ENCODE data around the gene LARGE1. TPM values are rescaled to one million over a fixed set of nuclear protein-coding genes. Genes with fewer than 3 reads are reported as not detected.

LARGE1 gene
- total and polyA plus RNA-seq, 5 donors from 2014 or later = not detected

DNA sequence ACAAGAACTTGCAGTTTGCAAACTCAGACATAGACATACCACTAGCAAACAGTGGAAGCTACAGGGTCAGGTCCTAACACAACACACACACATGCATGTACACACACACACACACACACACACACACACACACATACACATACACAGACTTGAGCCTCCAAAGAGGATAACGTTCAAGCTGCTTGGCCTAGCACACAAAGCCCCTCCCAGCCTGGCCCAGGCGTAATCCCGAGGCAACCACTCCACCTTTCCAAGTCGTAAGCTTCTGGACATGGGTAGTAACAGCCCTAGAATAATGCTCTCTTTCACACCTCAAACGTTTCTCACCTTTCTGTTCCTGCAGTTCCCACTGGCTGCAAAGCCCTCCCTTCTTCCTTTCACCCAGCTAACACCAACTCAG is 88.6 kb downstream of the LARGE1 start:
- Mint-ChIP-seq H3K4me3 (no peak overlapping the region), H3K27me3 (no peaks in the 10 kb centered on the region), H3K27ac (no peak overlapping the region), H3K9me3 (peaks cover 0 to 3% (median 0%) of the 10 kb centered on the region in 7 donors), H3K4me1 (no peaks in the 10 kb centered on the region), H3K36me3 (no peaks in the 10 kb centered on the region)
- DNase-seq (no peak), ATAC-seq (ENCODE audit: low read depth in 2 of 2) (no peak)
- Histone ChIP-seq H3K9me3 (ENCODE audit: control insufficient read depth in 2 of 2, low read length in 2 of 2) (no peaks in the 10 kb centered on the region), H3K4me1 (ENCODE audit: control insufficient read depth, insufficient read depth, low read length, poor library complexity, severe bottlenecking) (no peaks in the 10 kb centered on the region), H3K27me3 (ENCODE audit: control insufficient read depth, insufficient read depth, low read length) (no peaks in the 10 kb centered on the region), H3K4me3 (ENCODE audit: low read depth, low read length) (no peak overlapping the region), H3K27ac (ENCODE audit: insufficient read depth, low read length, poor library complexity, severe bottlenecking) (no peak overlapping the region), H3K36me3 (ENCODE audit: control insufficient read depth, insufficient read depth, low read length) (no peaks in the 10 kb centered on the region)

DNA sequence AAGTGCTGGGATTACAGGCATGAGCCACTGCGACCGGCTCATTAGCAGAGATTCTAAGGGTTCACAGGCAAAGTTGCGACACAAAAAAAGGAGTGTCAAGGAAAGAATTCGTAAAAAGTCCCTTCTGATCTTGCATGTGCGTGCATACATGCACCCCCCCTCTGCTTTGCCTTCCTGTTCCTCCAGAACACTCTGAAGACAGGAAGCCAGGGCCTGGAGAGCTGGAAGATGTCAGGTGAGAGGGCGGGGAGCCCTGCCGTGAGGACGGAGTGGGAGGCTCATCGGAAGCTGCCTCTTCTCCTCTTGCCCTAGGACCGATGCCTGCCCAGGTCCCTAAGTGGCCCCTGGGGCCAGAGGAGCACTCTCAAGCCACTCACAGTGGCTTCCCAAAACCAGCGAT is 89.1 kb downstream of the LARGE1 start:
- peaks cover 0 to 3% (median 0%) of the 10 kb centered on the region in 7 donors for H3K9me3 Mint-ChIP-seq
- Histone ChIP-seq H3K27me3 (ENCODE audit: control insufficient read depth, insufficient read depth, low read length) (no peaks in the 10 kb centered on the region), H3K4me1 (ENCODE audit: control insufficient read depth, insufficient read depth, low read length, poor library complexity, severe bottlenecking) (no peaks in the 10 kb centered on the region), H3K4me3 (ENCODE audit: low read depth, low read length) (no peak overlapping the region), H3K36me3 (ENCODE audit: control insufficient read depth, insufficient read depth, low read length) (no peaks in the 10 kb centered on the region), H3K9me3 (ENCODE audit: control insufficient read depth in 2 of 2, low read length in 2 of 2) (no peaks in the 10 kb centered on the region), H3K27ac (ENCODE audit: insufficient read depth, low read length, poor library complexity, severe bottlenecking) (no peak overlapping the region)
- H3K27ac Mint-ChIP-seq = no peak overlapping the region
- H3K4me1 Mint-ChIP-seq = no peaks in the 10 kb centered on the region
- ATAC-seq (ENCODE audit: low read depth in 2 of 2) = no peak
- DNase-seq = no peak
- no peaks in the 10 kb centered on the region for H3K36me3 Mint-ChIP-seq
- no peak overlapping the region for H3K4me3 Mint-ChIP-seq
- H3K27me3 Mint-ChIP-seq = no peaks in the 10 kb centered on the region

DNA sequence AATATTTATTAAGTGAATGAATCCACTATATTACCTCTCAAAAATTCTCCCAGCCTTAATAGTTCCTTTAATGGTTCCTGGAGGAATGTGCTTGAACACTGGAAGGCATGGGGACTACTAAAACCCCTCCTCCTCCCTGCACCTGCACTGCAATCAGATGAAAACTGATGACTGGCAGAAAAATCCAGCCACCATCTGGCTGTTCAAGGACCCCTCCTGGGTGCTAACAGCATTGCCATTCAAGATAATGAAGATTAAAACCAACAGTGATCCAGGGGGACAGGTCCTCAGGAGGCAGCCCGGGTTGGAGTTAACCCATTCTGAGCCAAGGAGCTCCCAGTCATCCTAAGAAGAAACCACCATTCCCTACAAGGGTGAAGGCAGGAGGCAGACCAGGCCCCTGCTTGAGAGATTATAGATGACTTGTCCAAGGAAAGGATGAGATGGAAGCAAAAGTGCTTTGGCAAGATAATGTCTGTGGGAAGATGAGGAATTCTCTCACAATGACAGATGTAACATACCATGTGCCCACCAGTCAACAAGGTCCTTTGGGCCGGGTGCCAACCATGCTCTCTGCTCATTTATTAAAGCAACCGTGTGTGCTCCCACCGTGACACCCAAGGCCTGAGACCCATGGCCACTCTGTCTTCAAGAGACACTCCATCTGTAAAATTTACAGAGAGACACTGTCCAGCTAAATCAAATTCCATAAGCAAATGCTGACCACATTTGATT is 90.6 kb downstream of the LARGE1 start:
- Mint-ChIP-seq H3K27me3 (no peaks in the 10 kb centered on the region), H3K4me3 (no peak overlapping the region), H3K36me3 (no peaks in the 10 kb centered on the region), H3K27ac (no peak overlapping the region), H3K4me1 (no peaks in the 10 kb centered on the region), H3K9me3 (peaks cover 0 to 3% (median 0%) of the 10 kb centered on the region in 7 donors)
- Histone ChIP-seq H3K9me3 (ENCODE audit: control insufficient read depth in 2 of 2, low read length in 2 of 2) (no peaks in the 10 kb centered on the region), H3K36me3 (ENCODE audit: control insufficient read depth, insufficient read depth, low read length) (no peaks in the 10 kb centered on the region), H3K4me1 (ENCODE audit: control insufficient read depth, insufficient read depth, low read length, poor library complexity, severe bottlenecking) (no peaks in the 10 kb centered on the region), H3K4me3 (ENCODE audit: low read depth, low read length) (no peak overlapping the region), H3K27ac (ENCODE audit: insufficient read depth, low read length, poor library complexity, severe bottlenecking) (no peak overlapping the region), H3K27me3 (ENCODE audit: control insufficient read depth, insufficient read depth, low read length) (no peaks in the 10 kb centered on the region)
- ATAC-seq (ENCODE audit: low read depth in 2 of 2) (no peak), DNase-seq (no peak)

DNA sequence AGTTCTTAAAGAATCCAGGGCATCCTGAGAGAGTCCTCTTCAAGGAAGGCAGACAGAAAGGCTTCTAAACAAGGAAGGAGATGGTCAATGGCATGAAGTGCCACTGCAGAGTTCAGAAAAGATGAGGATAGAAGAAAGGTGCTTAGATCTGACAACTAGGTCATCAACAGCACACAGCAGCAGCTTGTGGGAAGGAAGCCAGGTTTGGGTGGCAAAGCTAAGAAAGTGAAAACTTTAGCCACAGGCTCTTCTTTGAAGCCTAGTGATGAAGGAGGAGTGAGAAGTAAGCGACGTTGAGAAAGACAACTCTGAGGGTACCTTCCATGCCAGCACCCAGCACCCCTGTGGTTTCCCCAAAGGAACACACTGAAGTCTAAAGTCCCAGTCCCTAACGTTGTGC is 92.0 kb downstream of the LARGE1 start:
- H3K4me1 Mint-ChIP-seq = no peaks in the 10 kb centered on the region
- no peaks in the 10 kb centered on the region for H3K36me3 ChIP-seq (ENCODE audit: control insufficient read depth, insufficient read depth, low read length)
- ATAC-seq (ENCODE audit: low read depth in 2 of 2) (no peak), DNase-seq (no peak)
- H3K27me3 Mint-ChIP-seq = no peaks in the 10 kb centered on the region
- H3K4me1 ChIP-seq (ENCODE audit: control insufficient read depth, insufficient read depth, low read length, poor library complexity, severe bottlenecking) = no peaks in the 10 kb centered on the region
- no peak overlapping the region for H3K4me3 Mint-ChIP-seq
- no peaks in the 10 kb centered on the region for H3K9me3 ChIP-seq (ENCODE audit: control insufficient read depth in 2 of 2, low read length in 2 of 2)
- no peak overlapping the region for H3K27ac ChIP-seq (ENCODE audit: insufficient read depth, low read length, poor library complexity, severe bottlenecking)
- no peak overlapping the region for H3K4me3 ChIP-seq (ENCODE audit: low read depth, low read length)
- H3K36me3 Mint-ChIP-seq = no peaks in the 10 kb centered on the region
- peaks cover 0 to 2% (median 0%) of the 10 kb centered on the region in 7 donors for H3K9me3 Mint-ChIP-seq
- no peak overlapping the region for H3K27ac Mint-ChIP-seq
- no peaks in the 10 kb centered on the region for H3K27me3 ChIP-seq (ENCODE audit: control insufficient read depth, insufficient read depth, low read length)

DNA sequence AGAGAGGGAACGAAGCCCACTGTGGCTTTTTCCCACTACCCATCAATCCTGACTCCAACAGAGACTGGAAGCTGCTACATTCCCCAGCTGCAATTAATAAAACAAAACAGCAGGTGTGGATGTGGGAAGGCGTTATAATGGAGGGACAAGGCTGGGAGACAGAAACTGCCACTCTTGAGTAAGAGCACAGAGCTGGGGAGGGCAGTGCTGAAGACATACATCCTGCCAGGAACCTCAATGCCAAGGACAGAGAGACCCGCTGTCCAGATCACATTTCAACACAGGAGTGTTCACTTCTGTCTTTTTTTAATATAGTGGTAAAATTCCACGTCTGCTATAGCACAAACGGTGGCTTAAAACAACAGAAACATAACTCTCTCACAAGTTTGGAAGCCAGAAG is 94.5 kb downstream of the LARGE1 start:
- Mint-ChIP-seq H3K9me3 (peaks cover 0 to 2% (median 0%) of the 10 kb centered on the region in 7 donors), H3K36me3 (no peaks in the 10 kb centered on the region), H3K27ac (no peak overlapping the region), H3K4me1 (no peaks in the 10 kb centered on the region), H3K27me3 (no peaks in the 10 kb centered on the region), H3K4me3 (no peak overlapping the region)
- Histone ChIP-seq H3K36me3 (ENCODE audit: control insufficient read depth, insufficient read depth, low read length) (no peaks in the 10 kb centered on the region), H3K9me3 (ENCODE audit: control insufficient read depth in 2 of 2, low read length in 2 of 2) (no peaks in the 10 kb centered on the region), H3K4me3 (ENCODE audit: low read depth, low read length) (no peak overlapping the region), H3K27ac (ENCODE audit: insufficient read depth, low read length, poor library complexity, severe bottlenecking) (no peak overlapping the region), H3K27me3 (ENCODE audit: control insufficient read depth, insufficient read depth, low read length) (no peaks in the 10 kb centered on the region), H3K4me1 (ENCODE audit: control insufficient read depth, insufficient read depth, low read length, poor library complexity, severe bottlenecking) (no peaks in the 10 kb centered on the region)
- DNase-seq = no peak
- no peak for ATAC-seq (ENCODE audit: low read depth in 2 of 2)

DNA sequence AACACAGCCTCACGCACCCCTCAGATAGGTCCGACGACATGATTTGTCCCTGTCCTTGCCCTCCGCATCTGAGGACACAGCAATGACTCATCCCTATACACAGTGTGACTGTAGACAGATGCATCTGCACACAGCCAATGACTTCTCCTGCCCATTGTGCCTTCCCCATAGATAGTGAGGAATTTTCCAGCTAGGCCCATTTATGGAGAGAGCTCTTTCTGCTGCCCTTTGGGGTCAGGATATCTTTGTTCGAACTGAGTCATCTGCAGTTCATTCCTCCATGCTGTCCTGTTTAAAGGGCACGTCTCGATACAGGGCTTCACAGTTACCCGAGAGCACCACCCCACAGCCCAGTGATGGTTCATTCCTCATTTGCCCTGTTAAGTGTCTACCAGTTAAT is 96.7 kb downstream of the LARGE1 start:
- Mint-ChIP-seq H3K9me3 (peaks cover 0 to 3% (median 0%) of the 10 kb centered on the region in 7 donors), H3K27me3 (no peaks in the 10 kb centered on the region), H3K4me1 (no peaks in the 10 kb centered on the region), H3K36me3 (no peaks in the 10 kb centered on the region), H3K4me3 (no peak overlapping the region), H3K27ac (no peak overlapping the region)
- H3K27me3 ChIP-seq (ENCODE audit: control insufficient read depth, insufficient read depth, low read length) = no peaks in the 10 kb centered on the region
- H3K27ac ChIP-seq (ENCODE audit: insufficient read depth, low read length, poor library complexity, severe bottlenecking) = no peak overlapping the region
- H3K4me3 ChIP-seq (ENCODE audit: low read depth, low read length) = no peak overlapping the region
- H3K9me3 ChIP-seq (ENCODE audit: control insufficient read depth in 2 of 2, low read length in 2 of 2) = no peaks in the 10 kb centered on the region
- no peak for ATAC-seq (ENCODE audit: low read depth in 2 of 2)
- no peaks in the 10 kb centered on the region for H3K4me1 ChIP-seq (ENCODE audit: control insufficient read depth, insufficient read depth, low read length, poor library complexity, severe bottlenecking)
- no peaks in the 10 kb centered on the region for H3K36me3 ChIP-seq (ENCODE audit: control insufficient read depth, insufficient read depth, low read length)
- DNase-seq = no peak

DNA sequence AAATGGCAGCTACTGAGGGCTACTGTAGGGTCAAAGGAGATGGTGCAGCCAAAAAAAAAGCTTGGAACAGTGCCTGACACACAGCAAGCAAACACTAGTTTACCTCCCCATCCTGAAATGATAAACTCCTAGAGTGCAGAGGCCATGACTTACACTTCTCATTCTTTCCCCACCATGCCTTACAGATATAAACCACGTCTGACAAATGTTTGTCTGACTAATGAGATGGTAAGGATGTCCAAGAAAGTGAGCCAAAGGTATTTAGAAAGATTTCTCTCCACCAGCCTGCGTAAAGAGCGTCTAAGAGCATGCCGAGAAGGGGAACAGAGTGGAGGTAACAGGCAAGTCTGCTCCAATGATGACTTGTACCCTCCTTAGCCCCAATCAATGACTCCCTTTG is 99.0 kb downstream of the LARGE1 start:
- Histone ChIP-seq H3K4me1 (ENCODE audit: control insufficient read depth, insufficient read depth, low read length, poor library complexity, severe bottlenecking) (no peaks in the 10 kb centered on the region), H3K9me3 (ENCODE audit: control insufficient read depth in 2 of 2, low read length in 2 of 2) (no peaks in the 10 kb centered on the region), H3K4me3 (ENCODE audit: low read depth, low read length) (no peak overlapping the region), H3K27ac (ENCODE audit: insufficient read depth, low read length, poor library complexity, severe bottlenecking) (no peak overlapping the region), H3K36me3 (ENCODE audit: control insufficient read depth, insufficient read depth, low read length) (no peaks in the 10 kb centered on the region), H3K27me3 (ENCODE audit: control insufficient read depth, insufficient read depth, low read length) (no peaks in the 10 kb centered on the region)
- Mint-ChIP-seq H3K9me3 (peaks cover 0 to 7% (median 2%) of the 10 kb centered on the region in 7 donors), H3K36me3 (no peaks in the 10 kb centered on the region), H3K27me3 (no peaks in the 10 kb centered on the region), H3K27ac (no peak overlapping the region), H3K4me3 (no peak overlapping the region), H3K4me1 (no peaks in the 10 kb centered on the region)
- no peak for DNase-seq
- ATAC-seq (ENCODE audit: low read depth in 2 of 2) = no peak

DNA sequence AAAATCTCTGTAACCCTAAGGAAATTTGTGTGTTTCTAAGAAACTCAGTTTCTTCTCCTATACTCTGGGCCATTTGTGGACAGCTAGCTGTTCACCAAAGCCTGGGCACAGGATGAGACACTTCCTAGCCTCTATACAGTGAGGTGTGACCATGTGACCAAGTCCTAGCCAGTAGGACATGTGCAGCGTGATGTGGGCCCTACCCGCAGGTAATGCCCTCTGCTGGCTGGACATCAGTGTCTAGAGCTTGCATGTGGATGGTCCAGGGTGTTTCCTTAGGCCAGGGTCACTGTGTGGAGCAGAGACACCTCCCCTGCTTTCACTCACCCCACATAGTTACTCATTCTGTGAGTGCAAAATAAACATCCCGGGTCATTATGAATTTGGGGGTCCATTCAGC is 100.5 kb downstream of the LARGE1 start:
- Mint-ChIP-seq H3K27me3 (no peaks in the 10 kb centered on the region), H3K9me3 (peaks cover 0 to 10% (median 3%) of the 10 kb centered on the region in 7 donors), H3K4me1 (no peaks in the 10 kb centered on the region)

More for the DNA sequence above, 100.5 kb downstream of the LARGE1 start:
- Mint-ChIP-seq H3K27ac (no peak overlapping the region), H3K4me3 (no peak overlapping the region), H3K36me3 (no peaks in the 10 kb centered on the region)
- Histone ChIP-seq H3K9me3 (ENCODE audit: control insufficient read depth in 2 of 2, low read length in 2 of 2) (no peaks in the 10 kb centered on the region), H3K27me3 (ENCODE audit: control insufficient read depth, insufficient read depth, low read length) (no peaks in the 10 kb centered on the region), H3K27ac (ENCODE audit: insufficient read depth, low read length, poor library complexity, severe bottlenecking) (no peak overlapping the region), H3K4me3 (ENCODE audit: low read depth, low read length) (no peak overlapping the region), H3K4me1 (ENCODE audit: control insufficient read depth, insufficient read depth, low read length, poor library complexity, severe bottlenecking) (no peaks in the 10 kb centered on the region), H3K36me3 (ENCODE audit: control insufficient read depth, insufficient read depth, low read length) (no peaks in the 10 kb centered on the region)
- ATAC-seq (ENCODE audit: low read depth in 2 of 2) = no peak
- DNase-seq = no peak

All from CD4-positive, CD25-positive, alpha-beta regulatory T cell (primary cell).